ENCODE measurements around the gene GAGE12J.

GRCh38 chrX:49284212-49284611 lies 37.6 kb upstream of the GAGE12J start:
- TF ChIP-seq POLR2A (IDR thresholded peaks at IDR 0.05) (no peak), CTCF (IDR thresholded peaks at IDR 0.05) (no peak)

Data from body of pancreas (tissue), 4 donors.